Measurements from ENCODE around the gene ERICH6B.

The ERICH6B gene

GRCh38 chr13:45512098-45512496, 103.4 kb downstream of the ERICH6B start:
- no peak for DNase-seq (ENCODE audit: low read depth in 1 of 2, low spot score in 1 of 2)

GRCh38 chr13:45511310-45512097, 104.0 kb downstream of the ERICH6B start:
- no peak for TF ChIP-seq SPI1 (IDR thresholded peaks at IDR 0.05; ENCODE audit: borderline replicate concordance, low read depth)
- TF ChIP-seq REST (IDR thresholded peaks at IDR 0.05; ENCODE audit: insufficient replicate concordance, low read depth) = no peak
- peak; percentile 73 for TF ChIP-seq CTCF (IDR thresholded peaks at IDR 0.05; ENCODE audit: insufficient read depth, low read length)
- no peak for TF ChIP-seq POLR2AphosphoS5 (IDR thresholded peaks at IDR 0.05; ENCODE audit: low read depth)
- no peak for TF ChIP-seq GABPA (IDR thresholded peaks at IDR 0.05; ENCODE audit: low read depth)
- Histone ChIP-seq H3K27ac (replicated peaks) (no peak overlapping the region), H3K27me3 (ENCODE audit: insufficient read depth, poor library complexity, severe bottlenecking) (no peaks in the 10 kb centered on the region), H3K4me3 (replicated peaks; ENCODE audit: insufficient read depth, low read length) (no peak overlapping the region)
- DNase-seq (ENCODE audit: low read depth in 1 of 2, low spot score in 1 of 2) = peak; percentile 39 to 65

More at GRCh38 chr13:45512098-45512496, 103.4 kb downstream of the ERICH6B start:
- H3K27me3 ChIP-seq (ENCODE audit: insufficient read depth, poor library complexity, severe bottlenecking) = no peaks in the 10 kb centered on the region
- H3K4me3 ChIP-seq (replicated peaks; ENCODE audit: insufficient read depth, low read length) = no peak overlapping the region
- H3K27ac ChIP-seq (replicated peaks) = no peak overlapping the region
- no peak for TF ChIP-seq CTCF (IDR thresholded peaks at IDR 0.05; ENCODE audit: insufficient read depth, low read length)
- TF ChIP-seq POLR2AphosphoS5 (IDR thresholded peaks at IDR 0.05; ENCODE audit: low read depth) = no peak
- no peak for TF ChIP-seq SPI1 (IDR thresholded peaks at IDR 0.05; ENCODE audit: borderline replicate concordance, low read depth)
- no peak for TF ChIP-seq REST (IDR thresholded peaks at IDR 0.05; ENCODE audit: insufficient replicate concordance, low read depth)
- no peak for TF ChIP-seq GABPA (IDR thresholded peaks at IDR 0.05; ENCODE audit: low read depth)

GRCh38 chr13:45510672-45511071, 104.9 kb downstream of the ERICH6B start:
- no peak for TF ChIP-seq POLR2AphosphoS5 (IDR thresholded peaks at IDR 0.05; ENCODE audit: low read depth)
- TF ChIP-seq REST (IDR thresholded peaks at IDR 0.05; ENCODE audit: insufficient replicate concordance, low read depth) = no peak
- no peak for TF ChIP-seq GABPA (IDR thresholded peaks at IDR 0.05; ENCODE audit: low read depth)
- no peak for TF ChIP-seq CTCF (IDR thresholded peaks at IDR 0.05; ENCODE audit: insufficient read depth, low read length)
- TF ChIP-seq SPI1 (IDR thresholded peaks at IDR 0.05; ENCODE audit: borderline replicate concordance, low read depth) = no peak
- DNase-seq (ENCODE audit: low read depth in 1 of 2, low spot score in 1 of 2) = no peak
- Histone ChIP-seq H3K27me3 (ENCODE audit: insufficient read depth, poor library complexity, severe bottlenecking) (no peaks in the 10 kb centered on the region), H3K4me3 (replicated peaks; ENCODE audit: insufficient read depth, low read length) (no peak overlapping the region), H3K27ac (replicated peaks) (no peak overlapping the region)
